Endothelial cell (in vitro differentiated cells): ENCODE measurements around the gene AGBL1. TPM values are rescaled to one million over a fixed set of nuclear protein-coding genes. Genes with fewer than 3 reads are reported as not detected.
"Not testable (repeated sequence)": the region's sequence is repeated elsewhere in the genome, so short reads cannot be mapped to it uniquely, and the experiment has no call there.

Source experiments
- DNase-seq: peaks from one replicate; pipeline ENCODE4 v3.0.0; 2021; ENCODE audit warnings: low spot score
- H3K27ac Mint-ChIP-seq: one replicate; pipeline ENCODE4 v1.8.0; 2021; ENCODE audit warnings: mixed read lengths, inconsistent platforms; ENCODE audit not compliant: unreplicated experiment
- H3K27me3 Mint-ChIP-seq: one replicate; pipeline ENCODE4 v1.8.0; 2021; ENCODE audit warnings: mild to moderate bottlenecking, moderate library complexity, mixed read lengths, inconsistent platforms; ENCODE audit not compliant: unreplicated experiment
- H3K36me3 Mint-ChIP-seq: one replicate; pipeline ENCODE4 v1.8.0; 2021; ENCODE audit warnings: mild to moderate bottlenecking, low read depth, mixed read lengths, inconsistent platforms; ENCODE audit not compliant: unreplicated experiment
- H3K4me1 Mint-ChIP-seq: one replicate; pipeline ENCODE4 v1.8.0; 2021; ENCODE audit warnings: mild to moderate bottlenecking, mixed read lengths, inconsistent platforms; ENCODE audit not compliant: unreplicated experiment
- H3K4me3 Mint-ChIP-seq: one replicate; pipeline ENCODE4 v1.8.0; 2021; ENCODE audit warnings: mild to moderate bottlenecking, mixed read lengths, inconsistent platforms; ENCODE audit not compliant: unreplicated experiment
- H3K9me3 Mint-ChIP-seq: one replicate; pipeline ENCODE4 v1.8.0; 2021; ENCODE audit warnings: mixed read lengths, inconsistent platforms; ENCODE audit not compliant: unreplicated experiment
- CTCF ChIP-seq: fragments of 200-600 bp; sonication (generic); IDR thresholded peaks from one replicate; pipeline ENCODE4 v1.5.0; 2021; ENCODE audit warnings: antibody characterized with exemption; ENCODE audit not compliant: unreplicated experiment
- total RNA-seq: library from RNA; stranded (reverse); fragmentation: NEBNext Ultra II Directional; extraction: Animal tissue kit (Norgen Biotek cat#: 25700); gene quantifications from one replicate; pipeline ENCODE4 v1.2.1, GENCODE V29; 2021; ENCODE audit not compliant: unreplicated experiment

The AGBL1 gene
- total RNA-seq, 1 donor from 2014 or later, result 0.03 TPM

GRCh38 chr15:86433983-86434382 is 354.3 kb downstream of the AGBL1 start:
- Mint-ChIP-seq H3K36me3 (no peaks in the 10 kb centered on the region), H3K4me1 (no peaks in the 10 kb centered on the region)
- no peak for TF ChIP-seq CTCF

GRCh38 chr15:86439614-86440013 is 359.9 kb downstream of the AGBL1 start:
- Mint-ChIP-seq H3K9me3 (no peaks in the 10 kb centered on the region), H3K27me3 (no peaks in the 10 kb centered on the region), H3K4me1 (no peaks in the 10 kb centered on the region), H3K36me3 (no peaks in the 10 kb centered on the region), H3K4me3 (no peak overlapping the region), H3K27ac (no peak overlapping the region)
- DNase-seq, result no peak
- TF ChIP-seq CTCF, result no peak

More at GRCh38 chr15:86433983-86434382, 354.3 kb downstream of the AGBL1 start:
- Mint-ChIP-seq H3K27me3 (no peaks in the 10 kb centered on the region), H3K27ac (no peak overlapping the region), H3K4me3 (no peak overlapping the region), H3K9me3 (no peaks in the 10 kb centered on the region)
- no peak for DNase-seq

GRCh38 chr15:86444527-86444926 is 364.9 kb downstream of the AGBL1 start:
- no peak overlapping the region for H3K4me3 Mint-ChIP-seq
- no peaks in the 10 kb centered on the region for H3K4me1 Mint-ChIP-seq
- DNase-seq, result peak; percentile 5

GRCh38 chr15:86445579-86446252 is 366.0 kb downstream of the AGBL1 start:
- TF ChIP-seq CTCF, result no peak
- H3K27me3 Mint-ChIP-seq, result no peaks in the 10 kb centered on the region

More at GRCh38 chr15:86444527-86444926, 364.9 kb downstream of the AGBL1 start:
- Mint-ChIP-seq H3K9me3 (no peaks in the 10 kb centered on the region), H3K27me3 (no peaks in the 10 kb centered on the region), H3K27ac (no peak overlapping the region), H3K36me3 (no peaks in the 10 kb centered on the region)
- no peak for TF ChIP-seq CTCF

GRCh38 chr15:86446253-86446640 is 366.6 kb downstream of the AGBL1 start:
- no peaks in the 10 kb centered on the region for H3K36me3 Mint-ChIP-seq
- TF ChIP-seq CTCF, result no peak
- no peaks in the 10 kb centered on the region for H3K4me1 Mint-ChIP-seq

More at GRCh38 chr15:86445579-86446252, 366.0 kb downstream of the AGBL1 start:
- no peak for DNase-seq
- H3K4me3 Mint-ChIP-seq, result no peak overlapping the region
- H3K9me3 Mint-ChIP-seq, result no peaks in the 10 kb centered on the region
- no peaks in the 10 kb centered on the region for H3K36me3 Mint-ChIP-seq
- no peaks in the 10 kb centered on the region for H3K4me1 Mint-ChIP-seq
- no peak overlapping the region for H3K27ac Mint-ChIP-seq

GRCh38 chr15:86465470-86466039 is 385.9 kb downstream of the AGBL1 start:
- not testable (repeated sequence) for DNase-seq, H3K4me3 Mint-ChIP-seq, H3K36me3 Mint-ChIP-seq, H3K9me3 Mint-ChIP-seq, H3K27ac Mint-ChIP-seq, H3K4me1 Mint-ChIP-seq, H3K27me3 Mint-ChIP-seq

More at GRCh38 chr15:86446253-86446640, 366.6 kb downstream of the AGBL1 start:
- Mint-ChIP-seq H3K9me3 (no peaks in the 10 kb centered on the region), H3K27ac (no peak overlapping the region), H3K27me3 (no peaks in the 10 kb centered on the region), H3K4me3 (no peak overlapping the region)
- no peak for DNase-seq
